Prostate gland (tissue), 2 donors: ENCODE measurements around the gene CAPRIN2.

Experiments
- POLR2AphosphoS5 ChIP-seq: sonication (generic); formaldehyde crosslinking; IDR thresholded peaks from one replicate; pipeline ENCODE4 v1.6.1; 2017; ENCODE audit warnings: antibody characterized with exemption
- TF ChIP-seq, protein P1 (sequence below), 4 experiments: fragments of 200-600 bp in 2 of 4; fragments of 450-650 bp in 2 of 4; sonication (generic) in 2 of 4; IDR thresholded peaks; 1 replicate in 3 of 4; 2 replicates in 1 of 4; pipeline ENCODE4 v1.5.1; 2016 to 2019; ENCODE audit warnings: antibody characterized with exemption in 4 of 4, mild to moderate bottlenecking in 2 of 4, moderate library complexity in 2 of 4

DNA sequence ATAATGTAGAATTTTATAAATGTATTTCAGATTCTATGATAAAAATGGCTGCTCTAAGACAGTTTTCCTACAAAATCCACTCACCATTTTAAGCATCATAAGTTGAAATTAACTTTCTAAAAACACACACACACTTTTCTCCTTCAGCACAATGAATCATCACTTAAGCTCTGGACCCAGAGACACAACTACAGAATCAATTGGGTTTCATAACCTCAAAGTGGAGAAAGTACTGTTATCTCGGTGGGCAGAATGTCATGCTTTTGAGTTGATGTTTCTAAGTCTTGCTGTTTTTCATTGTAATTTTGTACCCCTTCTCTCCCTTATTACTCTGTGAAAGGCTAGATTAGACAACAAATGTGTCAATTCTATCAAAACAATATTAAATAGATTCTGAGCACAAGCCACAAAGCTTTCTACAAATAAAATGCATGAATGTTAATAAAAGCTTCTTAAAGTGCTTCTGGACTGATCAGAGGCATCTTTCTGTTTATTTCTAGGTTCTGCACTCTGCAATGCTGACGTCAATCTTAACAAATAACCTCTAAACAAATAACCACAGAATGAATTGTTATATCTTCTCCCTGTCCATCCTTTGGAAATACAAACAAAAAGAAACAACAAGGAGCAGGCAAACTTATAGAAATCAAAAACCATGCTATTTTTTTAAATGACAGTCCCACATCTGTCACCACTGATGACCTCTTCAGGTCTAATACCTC lies 67.3 kb downstream of the CAPRIN2 start:
- TF ChIP-seq, protein P1, sequence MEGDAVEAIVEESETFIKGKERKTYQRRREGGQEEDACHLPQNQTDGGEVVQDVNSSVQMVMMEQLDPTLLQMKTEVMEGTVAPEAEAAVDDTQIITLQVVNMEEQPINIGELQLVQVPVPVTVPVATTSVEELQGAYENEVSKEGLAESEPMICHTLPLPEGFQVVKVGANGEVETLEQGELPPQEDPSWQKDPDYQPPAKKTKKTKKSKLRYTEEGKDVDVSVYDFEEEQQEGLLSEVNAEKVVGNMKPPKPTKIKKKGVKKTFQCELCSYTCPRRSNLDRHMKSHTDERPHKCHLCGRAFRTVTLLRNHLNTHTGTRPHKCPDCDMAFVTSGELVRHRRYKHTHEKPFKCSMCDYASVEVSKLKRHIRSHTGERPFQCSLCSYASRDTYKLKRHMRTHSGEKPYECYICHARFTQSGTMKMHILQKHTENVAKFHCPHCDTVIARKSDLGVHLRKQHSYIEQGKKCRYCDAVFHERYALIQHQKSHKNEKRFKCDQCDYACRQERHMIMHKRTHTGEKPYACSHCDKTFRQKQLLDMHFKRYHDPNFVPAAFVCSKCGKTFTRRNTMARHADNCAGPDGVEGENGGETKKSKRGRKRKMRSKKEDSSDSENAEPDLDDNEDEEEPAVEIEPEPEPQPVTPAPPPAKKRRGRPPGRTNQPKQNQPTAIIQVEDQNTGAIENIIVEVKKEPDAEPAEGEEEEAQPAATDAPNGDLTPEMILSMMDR (IDR thresholded peaks at IDR 0.05): no peak
- no peak for TF ChIP-seq POLR2AphosphoS5
